HepG2 (cell line): Measurements from ENCODE around the gene SPON1. TPM values are rescaled to one million over a fixed set of nuclear protein-coding genes. Genes with fewer than 3 reads are reported as not detected.

Experiments
- ATAC-seq: fragments of 200-7000 bp; cut with Tn5 transposase; 3 replicates; pipeline ENCODE4 v1.9.1; 2020; ENCODE audit warnings: mild to moderate bottlenecking, moderate library complexity
- BruUV-seq: library from RNA; stranded (reverse); fragments of 400-500 nt; replicated peaks from 2 replicates; lab custom pipeline; 2021; lab: Mats Ljungman, UMichigan
- CTCF ChIA-PET: fragments of 300-600 bp; formaldehyde crosslinking; extraction: SDS; loops from one replicate; lab custom pipeline; 2021; ENCODE audit warnings: low total read pairs, inconsistent platforms, low intra/inter-chr PET ratio; lab: Yijun Ruan, JAX
- POLR2A ChIA-PET: fragments of 350-600 bp; sonication (Branson Sonifier 250); formaldehyde crosslinking; loops from one replicate; lab custom pipeline; 2020; ENCODE audit warnings: antibody characterized with exemption, inconsistent platforms; lab: Yijun Ruan, JAX
- DNase-seq: peaks from one replicate; pipeline ENCODE4 v3.0.0-alpha.2; 2015; ENCODE audit warnings: low spot score
- FAIRE-seq: peaks from 3 replicates; lab custom pipeline; 2011; peaks lifted over from hg19 to GRCh38; lab: Jason Lieb, UNC
- H2AFZ ChIP-seq: one replicate; pipeline ENCODE4 v1.6.1; 2011; ENCODE audit warnings: low read length, inconsistent platforms
- H3K27ac ChIP-seq: fragments of 300-600 bp; 3 replicates; pipeline ENCODE4 v1.8.0; 2011; ENCODE audit warnings: mixed run types, mild to moderate bottlenecking, mixed read lengths, low read length, inconsistent platforms; ENCODE audit not compliant: insufficient read depth; ENCODE audit errors: extremely low read length
- H3K27me3 ChIP-seq, 2 experiments: fragments of 200-600 bp in 1 of 2; 2 replicates in 1 of 2; 3 replicates in 1 of 2; pipeline versions ENCODE4 v1.6.0 to v1.8.0; 2011; ENCODE audit warnings: low read length in 2 of 2, mild to moderate bottlenecking in 2 of 2, moderate library complexity in 2 of 2, inconsistent platforms in 1 of 2; ENCODE audit not compliant: insufficient read depth in 2 of 2, control insufficient read depth in 1 of 2
- H3K36me3 ChIP-seq, 2 experiments: fragments of 200-600 bp in 1 of 2; replicated peaks in 1 of 2; 2 replicates in 1 of 2; 3 replicates in 1 of 2; pipeline versions ENCODE4 v1.5.1 to v1.8.0; 2011; ENCODE audit warnings: low read length in 2 of 2, inconsistent platforms in 1 of 2; ENCODE audit not compliant: insufficient read depth in 2 of 2, control insufficient read depth in 1 of 2
- H3K4me1 ChIP-seq: 2 replicates; pipeline ENCODE4 v1.5.1; 2012; ENCODE audit warnings: low read length, inconsistent platforms; ENCODE audit not compliant: insufficient read depth
- H3K4me2 ChIP-seq: 2 replicates; pipeline ENCODE4 v1.6.0; 2011; ENCODE audit warnings: low read depth, low read length, inconsistent platforms
- H3K4me3 ChIP-seq, 3 experiments: fragments of 200-600 bp in 1 of 3; sonication (generic), shearing (Covaris generic) in 1 of 3; replicated peaks in 1 of 3; 2 replicates each; pipeline ENCODE4 v1.5.1; 2011 to 2016; ENCODE audit warnings: low read length in 3 of 3, inconsistent platforms in 2 of 3, low read depth in 2 of 3, mild to moderate bottlenecking in 2 of 3, control low read depth in 1 of 3, mixed read lengths in 1 of 3; ENCODE audit not compliant: insufficient read depth in 1 of 3
- H3K79me2 ChIP-seq: one replicate; pipeline ENCODE4 v1.6.1; 2011; ENCODE audit warnings: low read length, inconsistent platforms; ENCODE audit not compliant: insufficient read depth
- H3K9ac ChIP-seq: 2 replicates; pipeline ENCODE4 v1.6.0; 2011; ENCODE audit warnings: mild to moderate bottlenecking, low read depth, low read length, inconsistent platforms; ENCODE audit not compliant: insufficient read depth
- H3K9me3 ChIP-seq: 2 replicates; pipeline ENCODE4 v1.5.1; 2012; ENCODE audit warnings: mild to moderate bottlenecking, low read length
- H4K20me1 ChIP-seq: 2 replicates; pipeline ENCODE4 v1.6.0; 2011; ENCODE audit warnings: inconsistent platforms, mild to moderate bottlenecking, low read length, moderate library complexity; ENCODE audit not compliant: insufficient read depth
- ISX ChIP-seq: sonication (generic); formaldehyde crosslinking; conservative IDR thresholded peaks from 2 replicates; pipeline ENCODE4 v1.5.0; 2020; ENCODE audit warnings: missing genetic modification reagents
- KDM5B ChIP-seq: sonication (generic); formaldehyde crosslinking; IDR thresholded peaks from 2 replicates; pipeline ENCODE4 v1.4.0; 2020; ENCODE audit warnings: missing genetic modification reagents, mild to moderate bottlenecking, borderline replicate concordance
- NCOA2 ChIP-seq: sonication (generic); formaldehyde crosslinking; IDR thresholded peaks from 2 replicates; pipeline ENCODE4 v1.8.0; 2022; ENCODE audit warnings: inconsistent platforms
- NCOR1 ChIP-seq: fragments of 200-600 bp; sonication (generic); IDR thresholded peaks from 2 replicates; pipeline ENCODE4 v1.7.0; 2017; ENCODE audit warnings: antibody characterized with exemption, low read length, borderline replicate concordance
- PHF20 ChIP-seq: sonication (generic); formaldehyde crosslinking; IDR thresholded peaks from 2 replicates; pipeline ENCODE4 v1.5.0; 2020; ENCODE audit warnings: mild to moderate bottlenecking, missing genetic modification reagents
- TARDBP ChIP-seq: sonication (generic); formaldehyde crosslinking; IDR thresholded peaks from 2 replicates; pipeline ENCODE4 v1.8.0; 2022; ENCODE audit warnings: mild to moderate bottlenecking, missing genetic modification reagents
- ZFY ChIP-seq: sonication (generic); formaldehyde crosslinking; IDR thresholded peaks from 2 replicates; pipeline ENCODE4 v1.4.0; 2020; ENCODE audit warnings: missing genetic modification reagents
- ZNF432 ChIP-seq: sonication (generic); formaldehyde crosslinking; IDR thresholded peaks from 2 replicates; pipeline ENCODE4 v1.5.0; 2020; ENCODE audit warnings: missing genetic modification reagents, mild to moderate bottlenecking, borderline replicate concordance
- in situ Hi-C: cut with HindIII; loops from 2 replicates; pipeline ENCODE4 v1.10.0; 2017; ENCODE audit warnings: low pct_unique_long_range_greater_than_20kb; ENCODE audit not compliant: extremely low pct_ligation_motif_present
- intact Hi-C: fragments of 100-400 bp; cut with micrococcal nuclease; formaldehyde crosslinking; loops from one replicate; pipeline ENCODE4 v1.10.0; 2022; ENCODE audit not compliant: unreplicated experiment
- polyA plus RNA-seq, 8 experiments: library from polyadenylated mRNA; depleted of rRNA in 3 of 8; stranded (reverse) in 7 of 8; unstranded in 1 of 8; fragments of >200 nt; fragmentation: Illumina TruSeq in 4 of 8; extraction: Trizol in 4 of 8; gene quantifications; 2 replicates each; pipeline versions ENCODE4 v1.2.1 to v1.2.3, GENCODE V29; 2011 to 2016; ENCODE audit warnings: low read depth in 4 of 8, missing spikeins in 1 of 8, mixed read lengths in 1 of 8; ENCODE audit not compliant: insufficient read depth in 1 of 8
- total RNA-seq, 5 experiments: library from RNA; depleted of rRNA; stranded (reverse); fragments of >200 nt; fragmentation: Illumina TruSeq; extraction: Trizol; gene quantifications; 2 replicates each; pipeline ENCODE4 v1.2.3, GENCODE V29; 2016; ENCODE audit warnings: low read depth in 1 of 5
- TF ChIP-seq, protein P1 (sequence below): sonication (generic); formaldehyde crosslinking; IDR thresholded peaks from 2 replicates; pipeline ENCODE4 v1.5.1; 2020; ENCODE audit warnings: mild to moderate bottlenecking, missing genetic modification reagents
- TF ChIP-seq, protein P2 (sequence below): IDR thresholded peaks from 2 replicates; pipeline ENCODE4 v1.6.1; 2012; ENCODE audit warnings: inconsistent platforms
- TF ChIP-seq, protein P3 (sequence below): sonication (generic); formaldehyde crosslinking; IDR thresholded peaks from 2 replicates; pipeline ENCODE4 v1.4.0; 2020; ENCODE audit warnings: mild to moderate bottlenecking, missing genetic modification reagents, borderline replicate concordance
- TF ChIP-seq, protein P4 (sequence below): sonication (generic); formaldehyde crosslinking; IDR thresholded peaks from 2 replicates; pipeline ENCODE4 v1.4.0; 2020; ENCODE audit warnings: missing genetic modification reagents
- TF ChIP-seq, protein P5 (sequence below): sonication (generic); formaldehyde crosslinking; conservative IDR thresholded peaks from 2 replicates; pipeline ENCODE4 v1.4.0; 2020; ENCODE audit warnings: missing genetic modification reagents

The SPON1 gene
- total and polyA plus RNA-seq, 2 of the 13 experiments (the other 11 are each of a cell fraction or from before 2014, with no cell fraction given) = not detected

DNA sequence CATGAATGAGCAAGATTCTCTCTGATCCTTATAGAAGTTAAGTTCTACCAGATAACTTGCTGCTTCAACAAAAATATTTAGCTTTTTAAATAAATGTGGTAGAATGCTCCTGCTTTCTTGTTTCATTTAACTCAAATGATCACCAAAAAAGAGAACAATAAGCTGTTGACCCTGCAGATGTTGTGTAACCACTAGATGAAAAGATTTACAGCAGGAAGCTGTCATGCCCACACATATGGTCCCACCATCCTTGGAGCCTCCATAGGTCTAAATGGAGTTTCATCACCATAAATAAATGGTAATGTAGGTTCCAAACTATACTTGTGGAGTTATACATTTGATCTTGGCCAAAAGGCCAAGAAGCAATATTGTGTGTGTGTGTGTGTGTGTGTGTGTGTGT is 277.7 kb downstream of the SPON1 start:
- DNase-seq = no peak
- no peak for FAIRE-seq
- in situ Hi-C loops (no loop called here), intact Hi-C loops (no loop called here)
- Histone ChIP-seq H2AFZ (no peak overlapping the region), H3K27ac (no peak overlapping the region), H4K20me1 (no peaks in the 10 kb centered on the region), H3K36me3 (no peaks in the 10 kb centered on the region), H3K27me3 (peaks cover 0 to 40% of the 10 kb centered on the region in 2 experiments; a peak in 3 of 5 replicates), H3K4me2 (no peak overlapping the region), H3K4me1 (no peaks in the 10 kb centered on the region), H3K9ac (no peak overlapping the region), H3K4me3 (no peak overlapping the region), H3K9me3 (no peaks in the 10 kb centered on the region), H3K79me2 (no peaks in the 10 kb centered on the region)
- BruUV-seq = no TSS peak
- ChIA-PET CTCF (no interaction called here), POLR2A (no interaction called here)
- no peak for ATAC-seq
- TF ChIP-seq PHF20 (CRISPR knock-in tag) (no peak), NCOR1 (no peak), ISX (CRISPR knock-in tag) (no peak), KDM5B (CRISPR knock-in tag) (no peak), ZNF432 (CRISPR knock-in tag) (no peak), TARDBP (no peak), ZFY (CRISPR knock-in tag) (no peak), NCOA2 (CRISPR knock-in tag) (no peak)
- TF ChIP-seq, protein P1, sequence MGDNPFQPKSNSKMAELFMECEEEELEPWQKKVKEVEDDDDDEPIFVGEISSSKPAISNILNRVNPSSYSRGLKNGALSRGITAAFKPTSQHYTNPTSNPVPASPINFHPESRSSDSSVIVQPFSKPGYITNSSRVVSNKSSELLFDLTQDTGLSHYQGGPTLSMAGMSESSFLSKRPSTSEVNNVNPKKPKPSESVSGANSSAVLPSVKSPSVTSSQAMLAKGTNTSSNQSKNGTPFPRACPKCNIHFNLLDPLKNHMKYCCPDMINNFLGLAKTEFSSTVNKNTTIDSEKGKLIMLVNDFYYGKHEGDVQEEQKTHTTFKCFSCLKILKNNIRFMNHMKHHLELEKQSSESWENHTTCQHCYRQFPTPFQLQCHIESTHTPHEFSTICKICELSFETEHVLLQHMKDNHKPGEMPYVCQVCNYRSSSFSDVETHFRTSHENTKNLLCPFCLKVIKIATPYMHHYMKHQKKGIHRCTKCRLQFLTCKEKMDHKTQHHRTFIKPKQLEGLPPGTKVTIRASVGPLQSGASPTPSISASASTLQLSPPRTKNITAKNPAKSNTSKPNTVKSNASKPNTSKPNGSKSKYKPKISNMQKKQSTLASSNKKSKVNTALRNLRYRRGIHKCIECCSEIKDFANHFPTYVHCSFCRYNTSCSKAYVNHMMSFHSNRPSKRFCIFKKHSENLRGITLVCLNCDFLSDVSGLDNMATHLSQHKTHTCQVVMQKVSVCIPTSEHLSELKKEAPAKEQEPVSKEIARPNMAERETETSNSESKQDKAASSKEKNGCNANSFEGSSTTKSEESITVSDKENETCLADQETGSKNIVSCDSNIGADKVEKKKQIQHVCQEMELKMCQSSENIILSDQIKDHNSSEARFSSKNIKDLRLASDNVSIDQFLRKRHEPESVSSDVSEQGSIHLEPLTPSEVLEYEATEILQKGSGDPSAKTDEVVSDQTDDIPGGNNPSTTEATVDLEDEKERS (CRISPR knock-in tag) = no peak
- TF ChIP-seq, protein P2, sequence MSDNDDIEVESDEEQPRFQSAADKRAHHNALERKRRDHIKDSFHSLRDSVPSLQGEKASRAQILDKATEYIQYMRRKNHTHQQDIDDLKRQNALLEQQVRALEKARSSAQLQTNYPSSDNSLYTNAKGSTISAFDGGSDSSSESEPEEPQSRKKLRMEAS = no peak
- TF ChIP-seq, protein P3, sequence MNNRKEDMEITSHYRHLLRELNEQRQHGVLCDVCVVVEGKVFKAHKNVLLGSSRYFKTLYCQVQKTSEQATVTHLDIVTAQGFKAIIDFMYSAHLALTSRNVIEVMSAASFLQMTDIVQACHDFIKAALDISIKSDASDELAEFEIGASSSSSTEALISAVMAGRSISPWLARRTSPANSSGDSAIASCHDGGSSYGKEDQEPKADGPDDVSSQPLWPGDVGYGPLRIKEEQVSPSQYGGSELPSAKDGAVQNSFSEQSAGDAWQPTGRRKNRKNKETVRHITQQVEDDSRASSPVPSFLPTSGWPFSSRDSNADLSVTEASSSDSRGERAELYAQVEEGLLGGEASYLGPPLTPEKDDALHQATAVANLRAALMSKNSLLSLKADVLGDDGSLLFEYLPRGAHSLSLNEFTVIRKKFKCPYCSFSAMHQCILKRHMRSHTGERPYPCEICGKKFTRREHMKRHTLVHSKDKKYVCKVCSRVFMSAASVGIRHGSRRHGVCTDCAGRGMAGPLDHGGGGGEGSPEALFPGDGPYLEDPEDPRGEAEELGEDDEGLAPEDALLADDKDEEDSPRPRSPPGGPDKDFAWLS = no peak
- TF ChIP-seq, protein P4, sequence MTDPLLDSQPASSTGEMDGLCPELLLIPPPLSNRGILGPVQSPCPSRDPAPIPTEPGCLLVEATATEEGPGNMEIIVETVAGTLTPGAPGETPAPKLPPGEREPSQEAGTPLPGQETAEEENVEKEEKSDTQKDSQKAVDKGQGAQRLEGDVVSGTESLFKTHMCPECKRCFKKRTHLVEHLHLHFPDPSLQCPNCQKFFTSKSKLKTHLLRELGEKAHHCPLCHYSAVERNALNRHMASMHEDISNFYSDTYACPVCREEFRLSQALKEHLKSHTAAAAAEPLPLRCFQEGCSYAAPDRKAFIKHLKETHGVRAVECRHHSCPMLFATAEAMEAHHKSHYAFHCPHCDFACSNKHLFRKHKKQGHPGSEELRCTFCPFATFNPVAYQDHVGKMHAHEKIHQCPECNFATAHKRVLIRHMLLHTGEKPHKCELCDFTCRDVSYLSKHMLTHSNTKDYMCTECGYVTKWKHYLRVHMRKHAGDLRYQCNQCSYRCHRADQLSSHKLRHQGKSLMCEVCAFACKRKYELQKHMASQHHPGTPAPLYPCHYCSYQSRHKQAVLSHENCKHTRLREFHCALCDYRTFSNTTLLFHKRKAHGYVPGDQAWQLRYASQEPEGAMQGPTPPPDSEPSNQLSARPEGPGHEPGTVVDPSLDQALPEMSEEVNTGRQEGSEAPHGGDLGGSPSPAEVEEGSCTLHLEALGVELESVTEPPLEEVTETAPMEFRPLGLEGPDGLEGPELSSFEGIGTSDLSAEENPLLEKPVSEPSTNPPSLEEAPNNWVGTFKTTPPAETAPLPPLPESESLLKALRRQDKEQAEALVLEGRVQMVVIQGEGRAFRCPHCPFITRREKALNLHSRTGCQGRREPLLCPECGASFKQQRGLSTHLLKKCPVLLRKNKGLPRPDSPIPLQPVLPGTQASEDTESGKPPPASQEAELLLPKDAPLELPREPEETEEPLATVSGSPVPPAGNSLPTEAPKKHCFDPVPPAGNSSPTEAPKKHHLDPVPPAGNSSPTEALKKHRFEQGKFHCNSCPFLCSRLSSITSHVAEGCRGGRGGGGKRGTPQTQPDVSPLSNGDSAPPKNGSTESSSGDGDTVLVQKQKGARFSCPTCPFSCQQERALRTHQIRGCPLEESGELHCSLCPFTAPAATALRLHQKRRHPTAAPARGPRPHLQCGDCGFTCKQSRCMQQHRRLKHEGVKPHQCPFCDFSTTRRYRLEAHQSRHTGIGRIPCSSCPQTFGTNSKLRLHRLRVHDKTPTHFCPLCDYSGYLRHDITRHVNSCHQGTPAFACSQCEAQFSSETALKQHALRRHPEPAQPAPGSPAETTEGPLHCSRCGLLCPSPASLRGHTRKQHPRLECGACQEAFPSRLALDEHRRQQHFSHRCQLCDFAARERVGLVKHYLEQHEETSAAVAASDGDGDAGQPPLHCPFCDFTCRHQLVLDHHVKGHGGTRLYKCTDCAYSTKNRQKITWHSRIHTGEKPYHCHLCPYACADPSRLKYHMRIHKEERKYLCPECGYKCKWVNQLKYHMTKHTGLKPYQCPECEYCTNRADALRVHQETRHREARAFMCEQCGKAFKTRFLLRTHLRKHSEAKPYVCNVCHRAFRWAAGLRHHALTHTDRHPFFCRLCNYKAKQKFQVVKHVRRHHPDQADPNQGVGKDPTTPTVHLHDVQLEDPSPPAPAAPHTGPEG (CRISPR knock-in tag) = no peak
- TF ChIP-seq, protein P5, sequence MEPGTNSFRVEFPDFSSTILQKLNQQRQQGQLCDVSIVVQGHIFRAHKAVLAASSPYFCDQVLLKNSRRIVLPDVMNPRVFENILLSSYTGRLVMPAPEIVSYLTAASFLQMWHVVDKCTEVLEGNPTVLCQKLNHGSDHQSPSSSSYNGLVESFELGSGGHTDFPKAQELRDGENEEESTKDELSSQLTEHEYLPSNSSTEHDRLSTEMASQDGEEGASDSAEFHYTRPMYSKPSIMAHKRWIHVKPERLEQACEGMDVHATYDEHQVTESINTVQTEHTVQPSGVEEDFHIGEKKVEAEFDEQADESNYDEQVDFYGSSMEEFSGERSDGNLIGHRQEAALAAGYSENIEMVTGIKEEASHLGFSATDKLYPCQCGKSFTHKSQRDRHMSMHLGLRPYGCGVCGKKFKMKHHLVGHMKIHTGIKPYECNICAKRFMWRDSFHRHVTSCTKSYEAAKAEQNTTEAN (CRISPR knock-in tag) = no peak
